ENCODE data around the gene CDC42SE2. TPM values are rescaled to one million over a fixed set of nuclear protein-coding genes. Genes with fewer than 3 reads are reported as not detected.

CDC42SE2 gene
- total RNA-seq, 1 donor from 2014 or later, result 12.8 TPM

- Histone ChIP-seq H3K9me3 (no peaks in the 10 kb centered on the region), H3K4me1 (no peaks in the 10 kb centered on the region), H3K4me3 (no peak overlapping the region), H3K27me3 (no peaks in the 10 kb centered on the region), H3K36me3 (peaks cover 0 to 17% of the 10 kb centered on the region in 2 donors), H3K27ac (no peak overlapping the region)
- no peak for DNase-seq (ENCODE audit: low spot score in 2 of 2)
- no peak for TF ChIP-seq CTCF (IDR thresholded peaks at IDR 0.05)
- intact Hi-C loops (cut with DNase I), result no loop called here
Observed at GRCh38 chr5:131357739-131358561, 94.1 kb downstream of the CDC42SE2 start.

GRCh38 chr5:131361677-131362315 is 97.9 kb downstream of the CDC42SE2 start:
- no peaks in the 10 kb centered on the region for H3K27me3 ChIP-seq
- H3K27ac ChIP-seq, result no peak overlapping the region
- no peaks in the 10 kb centered on the region for H3K9me3 ChIP-seq
- no peak for TF ChIP-seq CTCF (IDR thresholded peaks at IDR 0.05)
- DNase-seq (ENCODE audit: low spot score in 2 of 2), result no peak
- H3K4me3 ChIP-seq, result no peak overlapping the region
- peaks cover 0 to 17% of the 10 kb centered on the region in 2 donors for H3K36me3 ChIP-seq
- no peaks in the 10 kb centered on the region for H3K4me1 ChIP-seq
- intact Hi-C loops (cut with DNase I), result no loop called here

GRCh38 chr5:131363811-131364506 is 100.1 kb downstream of the CDC42SE2 start:
- intact Hi-C loops (cut with DNase I), result no loop called here
- no peak for DNase-seq (ENCODE audit: low spot score in 2 of 2)
- TF ChIP-seq CTCF (IDR thresholded peaks at IDR 0.05), result no peak
- no peaks in the 10 kb centered on the region for H3K27me3 ChIP-seq
- H3K9me3 ChIP-seq, result no peaks in the 10 kb centered on the region
- H3K36me3 ChIP-seq, result peaks cover 0 to 17% of the 10 kb centered on the region in 2 donors
- no peak overlapping the region for H3K4me3 ChIP-seq
- no peaks in the 10 kb centered on the region for H3K4me1 ChIP-seq
- no peak overlapping the region for H3K27ac ChIP-seq

GRCh38 chr5:131364507-131365050 is 100.7 kb downstream of the CDC42SE2 start:
- no peak for DNase-seq (ENCODE audit: low spot score in 2 of 2)
- H3K27ac ChIP-seq, result no peak overlapping the region
- intact Hi-C loops (cut with DNase I), result no loop called here
- H3K4me1 ChIP-seq, result no peaks in the 10 kb centered on the region
- peaks cover 0 to 15% of the 10 kb centered on the region in 2 donors for H3K36me3 ChIP-seq
- H3K4me3 ChIP-seq, result no peak overlapping the region
- no peaks in the 10 kb centered on the region for H3K27me3 ChIP-seq
- no peaks in the 10 kb centered on the region for H3K9me3 ChIP-seq
- no peak for TF ChIP-seq CTCF (IDR thresholded peaks at IDR 0.05)

GRCh38 chr5:131366428-131366827 is 102.6 kb downstream of the CDC42SE2 start:
- Histone ChIP-seq H3K4me1 (no peaks in the 10 kb centered on the region), H3K36me3 (peaks cover 0 to 4% of the 10 kb centered on the region in 2 donors), H3K27me3 (no peaks in the 10 kb centered on the region), H3K4me3 (no peak overlapping the region), H3K27ac (no peak overlapping the region), H3K9me3 (no peaks in the 10 kb centered on the region)
- intact Hi-C loops (cut with DNase I), result no loop called here
- no peak for TF ChIP-seq CTCF (IDR thresholded peaks at IDR 0.05)
- no peak for DNase-seq (ENCODE audit: low spot score in 2 of 2)
